Activated CD8-positive, alpha-beta memory T cell treated with anti-CD3 and anti-CD28 coated beads, Interleukin-2, amount 50 U/mL, for 24 hours (primary cell): ENCODE data around the gene TIAM2.

Experiments used
- DNase-seq: peaks from one replicate; pipeline ENCODE4 v3.0.0-alpha.2; 2020; ENCODE audit errors: extremely low read depth

The TIAM2 gene

GRCh38 chr6:155061381-155061780 lies 66.3 kb downstream of the TIAM2 start:
- DNase-seq, result no peak

- no peak for DNase-seq
Measured at GRCh38 chr6:155062866-155063341, 67.8 kb downstream of the TIAM2 start.

- no peak for DNase-seq
Measured at GRCh38 chr6:155064303-155064702, 69.2 kb downstream of the TIAM2 start.

GRCh38 chr6:155066361-155066760 lies 71.2 kb downstream of the TIAM2 start:
- no peak for DNase-seq

GRCh38 chr6:155066921-155067680 lies 72.0 kb downstream of the TIAM2 start:
- no peak for DNase-seq

- no peak for DNase-seq
Measured at GRCh38 chr6:155067956-155068615, 73.0 kb downstream of the TIAM2 start.

- no peak for DNase-seq
Measured at GRCh38 chr6:155069543-155069942, 74.4 kb downstream of the TIAM2 start.

- DNase-seq, result no peak
Measured at GRCh38 chr6:155075930-155076695, 81.0 kb downstream of the TIAM2 start.

GRCh38 chr6:155077331-155077730 lies 82.2 kb downstream of the TIAM2 start:
- DNase-seq, result no peak

- DNase-seq, result no peak
Measured at GRCh38 chr6:155077784-155078183, 82.7 kb downstream of the TIAM2 start.

- DNase-seq, result no peak
Measured at GRCh38 chr6:155078331-155078745, 83.2 kb downstream of the TIAM2 start.

GRCh38 chr6:155079985-155080452 lies 84.9 kb downstream of the TIAM2 start:
- DNase-seq, result no peak

GRCh38 chr6:155080881-155081845 lies 86.0 kb downstream of the TIAM2 start:
- no peak for DNase-seq

GRCh38 chr6:155084431-155085123 lies 89.5 kb downstream of the TIAM2 start:
- no peak for DNase-seq

- DNase-seq, result no peak
Measured at GRCh38 chr6:155085582-155086257, 90.6 kb downstream of the TIAM2 start.

GRCh38 chr6:155088856-155089255 lies 93.7 kb downstream of the TIAM2 start:
- no peak for DNase-seq

- DNase-seq, result no peak
Measured at GRCh38 chr6:155089746-155090145, 94.6 kb downstream of the TIAM2 start.

- DNase-seq, result no peak
Measured at GRCh38 chr6:155090166-155090565, 95.1 kb downstream of the TIAM2 start.

- DNase-seq, result no peak
Measured at GRCh38 chr6:155091756-155092155, 96.6 kb downstream of the TIAM2 start.

- no peak for DNase-seq
Measured at GRCh38 chr6:155093430-155093829, 98.3 kb downstream of the TIAM2 start.
